HEK293 (cell line): ENCODE results near the gene UQCC3.
A peak's percentile ranks its signal among the peaks of the same experiment; 100 is the strongest.

Source experiments
- CTCF ChIA-PET: fragments of 350-600 bp; formaldehyde crosslinking; extraction: SDS; loops from one replicate; lab custom pipeline; 2021; ENCODE audit warnings: antibody characterized with exemption; lab: Yijun Ruan, JAX
- POLR2A ChIA-PET: fragments of 300-600 bp; formaldehyde crosslinking; extraction: SDS; loops from one replicate; lab custom pipeline; 2020; ENCODE audit warnings: antibody characterized with exemption, inconsistent platforms; lab: Yijun Ruan, JAX
- H3K27ac ChIP-seq: fragments of 200-500 bp; sonication (Bioruptor generic); 2 replicates; pipeline ENCODE4 v1.5.1; 2014; ENCODE audit warnings: low read depth, low read length, control low read depth, inconsistent platforms; ENCODE audit errors: extremely low read depth
- H3K36me3 ChIP-seq, 2 experiments: fragments of 200-500 bp in 1 of 2; sonication (Bioruptor generic) in 1 of 2; 1 replicate in 1 of 2; 2 replicates in 1 of 2; pipeline ENCODE4 v1.5.1; 2014 to 2017; ENCODE audit warnings: inconsistent platforms in 2 of 2, low read length in 2 of 2; ENCODE audit not compliant: control insufficient read depth in 2 of 2, insufficient read depth in 1 of 2
- H3K4me1 ChIP-seq: fragments of 200-500 bp; sonication (Bioruptor generic); 2 replicates; pipeline ENCODE4 v1.5.1; 2014; ENCODE audit warnings: mild to moderate bottlenecking, low read length, inconsistent platforms; ENCODE audit not compliant: control insufficient read depth, insufficient read depth
- H3K4me3 ChIP-seq: 2 replicates; pipeline ENCODE4 v1.5.1; 2011; ENCODE audit warnings: low read depth, mild to moderate bottlenecking, control low read depth, low read length, moderate library complexity
- H3K9me3 ChIP-seq: fragments of 200-500 bp; sonication (Bioruptor generic); 2 replicates; pipeline ENCODE4 v1.5.1; 2014; ENCODE audit warnings: low read depth, low read length, inconsistent platforms; ENCODE audit not compliant: control insufficient read depth, insufficient read depth
- GFI1B ChIP-seq: fragments of 450-650 bp; formaldehyde crosslinking; IDR thresholded peaks from 2 replicates; pipeline ENCODE4 v1.5.1; 2016; ENCODE audit warnings: missing biosample characterization, missing genetic modification characterization
- HOXD13 ChIP-seq: sonication (generic); formaldehyde crosslinking; IDR thresholded peaks from 2 replicates; pipeline ENCODE4 v1.8.0; 2022; ENCODE audit warnings: missing genetic modification reagents, borderline replicate concordance
- KLF7 ChIP-seq: fragments of 450-650 bp; formaldehyde crosslinking; IDR thresholded peaks from 2 replicates; pipeline ENCODE4 v1.5.1; 2016; ENCODE audit warnings: missing biosample characterization, missing genetic modification characterization, borderline replicate concordance
- KLF9 ChIP-seq: fragments of 450-650 bp; formaldehyde crosslinking; IDR thresholded peaks from 2 replicates; pipeline ENCODE4 v1.5.1; 2016; ENCODE audit warnings: missing biosample characterization, missing genetic modification characterization, low read depth
- PATZ1 ChIP-seq: fragments of 450-650 bp; formaldehyde crosslinking; IDR thresholded peaks from 2 replicates; pipeline ENCODE4 v1.5.1; 2016; ENCODE audit warnings: missing biosample characterization, missing genetic modification characterization
- PRDM10 ChIP-seq: fragments of 450-650 bp; formaldehyde crosslinking; IDR thresholded peaks from 2 replicates; pipeline ENCODE4 v1.5.1; 2016; ENCODE audit warnings: missing biosample characterization, missing genetic modification characterization
- SCRT1 ChIP-seq: fragments of 450-650 bp; formaldehyde crosslinking; IDR thresholded peaks from 2 replicates; pipeline ENCODE4 v1.5.1; 2016; ENCODE audit warnings: missing biosample characterization, missing genetic modification characterization, borderline replicate concordance
- WT1 ChIP-seq: fragments of 450-650 bp; formaldehyde crosslinking; IDR thresholded peaks from 2 replicates; pipeline ENCODE4 v1.5.1; 2016; ENCODE audit warnings: missing biosample characterization, missing genetic modification characterization
- ZBTB26 ChIP-seq: fragments of 450-650 bp; formaldehyde crosslinking; optimal IDR thresholded peaks from 2 replicates; pipeline ENCODE3; 2016; ENCODE audit warnings: missing biosample characterization, mild to moderate bottlenecking, missing genetic modification characterization
- ZFHX2 ChIP-seq: fragments of 450-650 bp; formaldehyde crosslinking; conservative IDR thresholded peaks from 2 replicates; pipeline ENCODE4 v1.5.1; 2016; ENCODE audit warnings: missing biosample characterization, missing genetic modification characterization
- ZNF157 ChIP-seq: fragments of 450-650 bp; formaldehyde crosslinking; IDR thresholded peaks from 2 replicates; pipeline ENCODE4 v1.5.1; 2016; ENCODE audit warnings: missing biosample characterization, missing genetic modification characterization
- ZNF18 ChIP-seq: fragments of 450-650 bp; formaldehyde crosslinking; IDR thresholded peaks from 2 replicates; pipeline ENCODE4 v1.5.1; 2016; ENCODE audit warnings: missing biosample characterization, missing genetic modification characterization
- ZNF501 ChIP-seq: fragments of 450-650 bp; formaldehyde crosslinking; IDR thresholded peaks from 2 replicates; pipeline ENCODE4 v1.5.1; 2016; ENCODE audit warnings: missing biosample characterization, missing genetic modification characterization
- ZNF514 ChIP-seq: fragments of 450-650 bp; formaldehyde crosslinking; IDR thresholded peaks from 2 replicates; pipeline ENCODE4 v1.5.1; 2016; ENCODE audit warnings: missing biosample characterization, missing genetic modification characterization
- ZNF677 ChIP-seq: fragments of 450-650 bp; IDR thresholded peaks from 2 replicates; pipeline ENCODE4 v1.5.0; 2018; ENCODE audit warnings: missing biosample characterization, mild to moderate bottlenecking, missing genetic modification characterization, moderate library complexity
- ZNF701 ChIP-seq: fragments of 450-650 bp; formaldehyde crosslinking; IDR thresholded peaks from 2 replicates; pipeline ENCODE4 v1.5.1; 2016; ENCODE audit warnings: missing biosample characterization, missing genetic modification characterization
- ZSCAN30 ChIP-seq: fragments of 450-650 bp; IDR thresholded peaks from 2 replicates; pipeline ENCODE4 v1.5.1; 2018; ENCODE audit warnings: missing biosample characterization, mild to moderate bottlenecking, missing genetic modification characterization, moderate library complexity

The UQCC3 gene

GRCh38 chr11:62705880-62706849 is 34.7 kb downstream of the UQCC3 start (continued):
- peak; percentile 83 for TF ChIP-seq PATZ1
- TF ChIP-seq KLF9 (tag by site-specific recombination) = peak; percentile 34; the same call in 1 of the 2 replicates
- no peak for TF ChIP-seq ZFHX2 (tag by site-specific recombination)
- 0 out of 2 replicates have a peak, but pooled peaks have one; percentile 9 for TF ChIP-seq HOXD13 (CRISPR knock-in tag)
- peak; percentile 26; the same call in 1 of the 2 replicates for TF ChIP-seq PRDM10
- no peak for TF ChIP-seq ZNF677 (tag by site-specific recombination)
- TF ChIP-seq ZNF701 = no peak
- TF ChIP-seq ZBTB26 (tag by site-specific recombination) = peak; percentile 31
- no peak for TF ChIP-seq ZNF514 (tag by site-specific recombination)
- TF ChIP-seq ZSCAN30 (tag by site-specific recombination) = no peak
- 0 out of 2 replicates have a peak, but pooled peaks have one; percentile 47 for TF ChIP-seq ZNF18 (tag by site-specific recombination)
- TF ChIP-seq GFI1B (tag by site-specific recombination) = 0 out of 2 replicates have a peak, but pooled peaks have one; percentile 20
- 0 out of 2 replicates have a peak, but pooled peaks have one; percentile 28 for TF ChIP-seq KLF7 (tag by site-specific recombination)
- TF ChIP-seq ZNF157 (tag by site-specific recombination) = no peak
- 0 out of 2 replicates have a peak, but pooled peaks have one; percentile 12 for TF ChIP-seq SCRT1 (tag by site-specific recombination)

GRCh38 chr11:62706850-62707247 is 35.4 kb downstream of the UQCC3 start:
- H3K4me3 ChIP-seq = no peak overlapping the region

More at GRCh38 chr11:62706850-62707247, 35.4 kb downstream of the UQCC3 start:
- TF ChIP-seq ZNF501 (tag by site-specific recombination) (no peak), WT1 (no peak)
- TF ChIP-seq, all 188 proteins: peak for 0
- Histone ChIP-seq H3K9me3 (no peaks in the 10 kb centered on the region), H3K36me3 (peaks cover 7 to 90% of the 10 kb centered on the region in 2 experiments), H3K27ac (no peak overlapping the region; the same call in 1 of the 2 replicates), H3K4me1 (peaks cover 3% of the 10 kb centered on the region; the same call in 1 of the 2 replicates)
- ChIA-PET POLR2A (interaction anchor here (0.9 to 3.7 kb wide), 18 partner anchors 9 to 134 kb away, joined by 3 to 34 read pairs (median 10); partner anchors contain the start of genes C11orf98, CSKMT, EEF1G and HNRNPUL2), CTCF (interaction anchor here (0.5 to 2.1 kb wide), 3 partner anchors 10 to 63 kb away, joined by 3 to 7 read pairs (median 3); no protein-coding TSS in a partner anchor)
